Omental fat pad (tissue), 4 donors: ENCODE data around the gene GAGE12H. TPM values are rescaled to one million over a fixed set of nuclear protein-coding genes. Genes with fewer than 3 reads are reported as not detected.
"Not testable (repeated sequence)": the region's sequence is repeated elsewhere in the genome, so short reads cannot be mapped to it uniquely, and the experiment has no call there.

Experiments
- ATAC-seq: fragments of 150-250 bp; one replicate; pipeline ENCODE4 v1.9.1; 2016; ENCODE audit warnings: mild to moderate bottlenecking, moderate library complexity; ENCODE audit not compliant: low FRiP score
- DNase-seq: peaks from one replicate; pipeline ENCODE4 v3.0.0-alpha.2; 2019; ENCODE audit warnings: low spot score
- CTCF ChIP-seq, 3 donors: fragments of 450-650 bp; IDR thresholded peaks; one replicate each; pipeline ENCODE4 v1.5.1; 2016 to 2017; ENCODE audit warnings: antibody characterized with exemption in 3 of 3, mild to moderate bottlenecking in 3 of 3, moderate library complexity in 2 of 3
- total RNA-seq, 4 donors: library from RNA; depleted of rRNA; stranded (reverse); fragments of >200 nt; gene quantifications; one replicate each; pipeline ENCODE4 v1.1.0, GENCODE V29; 2016

Gene GAGE12H
- not detected for total RNA-seq

GRCh38 chrX:49579649-49580048 is at the start of gene GAGE12H:
TSS of gene GAGE12H (plus strand) at chrX:49579949. CDS start at chrX:49581104, 1,155 bp downstream.
- ATAC-seq, DNase-seq: not testable (repeated sequence)

- DNase-seq, ATAC-seq: not testable (repeated sequence)
Observed at GRCh38 chrX:49531877-49532276, 47.9 kb upstream of the GAGE12H start, which contains the start of gene GAGE12C. TSS of gene GAGE12C (plus strand) at chrX:49532177. CDS start at chrX:49533332, 1,155 bp downstream.

GRCh38 chrX:49541433-49541832 is 38.3 kb upstream of the GAGE12H start, which contains the start of gene GAGE12D:
TSS of gene GAGE12D (plus strand) at chrX:49541733. CDS start at chrX:49542888, 1,155 bp downstream.
- not testable (repeated sequence) for ATAC-seq, DNase-seq

- not testable (repeated sequence) for ATAC-seq, DNase-seq
Observed at GRCh38 chrX:49550989-49551388, 28.8 kb upstream of the GAGE12H start, which contains the start of gene GAGE12E. TSS of gene GAGE12E (plus strand) at chrX:49551289. CDS start at chrX:49552444, 1,155 bp downstream.

- not testable (repeated sequence) for DNase-seq, ATAC-seq
Observed at GRCh38 chrX:49560542-49560941, 19.2 kb upstream of the GAGE12H start, which contains the start of gene GAGE12F. TSS of gene GAGE12F (plus strand) at chrX:49560842. CDS start at chrX:49561997, 1,155 bp downstream.

GRCh38 chrX:49568728-49569127 is 11.0 kb upstream of the GAGE12H start:
- DNase-seq: peak; percentile 22
- not testable (repeated sequence) for ATAC-seq

GRCh38 chrX:49569152-49569551 is 10.6 kb upstream of the GAGE12H start:
- not testable (repeated sequence) for ATAC-seq, DNase-seq

- DNase-seq, ATAC-seq: not testable (repeated sequence)
Observed at GRCh38 chrX:49570100-49570499, 9.6 kb upstream of the GAGE12H start, which contains the start of gene GAGE12G. TSS of gene GAGE12G (plus strand) at chrX:49570400. CDS start at chrX:49571555, 1,155 bp downstream.

GRCh38 chrX:49589196-49589595 is 9.4 kb downstream of the GAGE12H start, which contains the start of gene GAGE2A:
TSS of gene GAGE2A (plus strand) at chrX:49589496. CDS start at chrX:49590651, 1,155 bp downstream.
- not testable (repeated sequence) for DNase-seq, ATAC-seq

GRCh38 chrX:49589769-49590478 is 10.2 kb downstream of the GAGE12H start:
- not testable (repeated sequence) for DNase-seq, ATAC-seq

GRCh38 chrX:49590488-49590887 is 10.7 kb downstream of the GAGE12H start:
- ATAC-seq, DNase-seq: not testable (repeated sequence)

GRCh38 chrX:49598720-49599119 is 19.0 kb downstream of the GAGE12H start, which contains the start of gene GAGE1:
TSS of gene GAGE1 (plus strand) at chrX:49599020. CDS start at chrX:49600175, 1,155 bp downstream.
- ATAC-seq, DNase-seq: not testable (repeated sequence)

GRCh38 chrX:49610718-49611310 is 31.1 kb downstream of the GAGE12H start:
- DNase-seq (no peak), ATAC-seq (no peak)
- no peak for TF ChIP-seq CTCF (IDR thresholded peaks at IDR 0.05)
